ENCODE results near the gene TSKU. TPM values are rescaled to one million over a fixed set of nuclear protein-coding genes. Genes with fewer than 3 reads are reported as not detected.

TSKU gene
- polyA plus RNA-seq, 3 donors = not detected

DNA sequence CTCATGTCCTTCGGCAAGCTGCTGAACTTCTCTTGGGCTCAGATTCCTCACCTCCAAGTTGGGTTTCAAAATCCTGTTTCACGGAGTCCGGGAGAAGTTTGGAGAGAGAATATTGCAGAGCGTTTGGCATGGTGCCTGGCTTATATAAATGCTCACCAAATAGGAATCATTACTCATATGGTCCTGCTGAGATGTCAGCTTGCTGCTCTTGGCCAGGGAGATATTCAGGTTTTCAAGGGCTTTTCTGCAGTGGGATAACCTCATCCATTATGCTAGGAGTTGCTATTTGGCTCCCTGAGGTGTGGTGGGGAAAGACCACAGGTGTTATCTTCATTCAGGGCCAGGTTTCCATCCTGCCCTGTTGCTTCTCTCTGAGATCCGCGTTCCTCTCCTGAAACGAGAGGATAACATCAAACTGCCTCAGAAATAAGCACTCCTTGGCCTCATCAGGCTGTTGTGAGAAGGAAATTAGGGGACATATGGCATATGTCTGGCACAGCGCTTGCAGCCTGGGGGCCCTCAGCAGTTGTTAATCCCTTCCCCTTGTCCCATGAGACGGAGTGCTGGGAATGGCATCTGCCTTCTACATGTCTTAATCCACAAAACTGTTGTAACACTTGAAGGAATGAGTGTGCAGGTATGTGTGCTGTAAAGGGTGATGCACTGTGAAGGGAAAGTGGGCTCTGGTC, 47.6 kb downstream of the TSKU start:
- peaks cover 25% of the 10 kb centered on the region for H3K4me1 Mint-ChIP-seq
- H2AFZ ChIP-seq (ENCODE audit: insufficient read depth, low read depth, low read length, poor library complexity, severe bottlenecking) = no peak overlapping the region

DNA sequence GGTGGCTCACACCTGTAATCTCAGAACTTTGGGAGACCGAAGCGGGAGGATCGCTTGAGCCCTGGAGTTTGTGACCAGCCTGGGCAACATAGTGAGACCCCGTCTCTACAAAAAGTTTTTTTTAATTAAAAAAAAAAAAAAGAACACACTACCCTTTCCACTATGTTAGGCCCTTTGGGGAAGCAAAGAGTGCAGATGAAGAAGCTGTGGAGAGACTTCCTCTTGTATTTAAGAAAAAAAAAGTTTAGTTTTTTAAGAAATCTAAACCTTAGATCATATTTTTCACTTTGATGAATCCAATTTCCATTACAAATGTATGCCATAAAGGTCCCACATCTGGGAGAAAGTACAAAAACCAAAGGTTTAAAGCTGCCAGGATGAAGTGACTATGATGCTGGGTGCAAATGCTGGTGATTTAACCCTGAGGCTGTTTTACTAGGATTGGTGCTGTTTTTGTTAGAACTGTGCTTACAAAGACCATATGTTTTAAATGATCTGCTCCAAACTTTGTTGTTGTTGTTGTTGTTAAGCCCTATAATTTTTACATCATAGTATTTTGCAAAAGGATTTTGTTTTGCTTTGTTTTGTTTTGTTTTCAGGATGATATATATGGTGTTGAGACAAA, 48.6 kb downstream of the TSKU start:
- H3K27ac Mint-ChIP-seq = peak overlapping the region in 1 of 7 donors; percentile 31
- Histone ChIP-seq H4K20me1 (ENCODE audit: insufficient read depth, low read length) (no peaks in the 10 kb centered on the region), H3K27ac (ENCODE audit: low read depth in 1 of 2, low read length in 2 of 2) (no peak overlapping the region), H3K36me3 (replicated peaks in 1 of 2; ENCODE audit: control insufficient read depth in 1 of 2, insufficient read depth in 2 of 2, low read length in 2 of 2) (no peaks in the 10 kb centered on the region), H3K9ac (ENCODE audit: insufficient read depth, low read length, poor library complexity, severe bottlenecking) (no peak overlapping the region), H3K79me2 (ENCODE audit: insufficient read depth, low read length) (no peaks in the 10 kb centered on the region), H2AFZ (ENCODE audit: insufficient read depth, low read depth, low read length, poor library complexity, severe bottlenecking) (no peak overlapping the region), H3K4me3 (replicated peaks in 1 of 3; ENCODE audit: low read depth in 2 of 3, low read length in 3 of 3) (no peak overlapping the region), H3K9me3 (replicated peaks in 1 of 2; ENCODE audit: control insufficient read depth in 1 of 2, insufficient read depth in 1 of 2, low read length in 2 of 2) (no peaks in the 10 kb centered on the region), H3K4me1 (ENCODE audit: control insufficient read depth in 1 of 2, insufficient read depth in 2 of 2, low read length in 2 of 2) (peaks cover 33 to 35% of the 10 kb centered on the region in 2 donors), H3K4me2 (replicated peaks; ENCODE audit: extremely low read depth, low read length, poor library complexity, severe bottlenecking) (no peak overlapping the region), H3K27me3 (ENCODE audit: control insufficient read depth in 2 of 2, insufficient read depth in 2 of 2, low read length in 2 of 2) (no peaks in the 10 kb centered on the region)
- peaks cover 1 to 2% (median 1%) of the 10 kb centered on the region in 3 donors for H3K27me3 Mint-ChIP-seq (ENCODE audit: low read depth in 3 of 3)
- TF ChIP-seq, protein P1, sequence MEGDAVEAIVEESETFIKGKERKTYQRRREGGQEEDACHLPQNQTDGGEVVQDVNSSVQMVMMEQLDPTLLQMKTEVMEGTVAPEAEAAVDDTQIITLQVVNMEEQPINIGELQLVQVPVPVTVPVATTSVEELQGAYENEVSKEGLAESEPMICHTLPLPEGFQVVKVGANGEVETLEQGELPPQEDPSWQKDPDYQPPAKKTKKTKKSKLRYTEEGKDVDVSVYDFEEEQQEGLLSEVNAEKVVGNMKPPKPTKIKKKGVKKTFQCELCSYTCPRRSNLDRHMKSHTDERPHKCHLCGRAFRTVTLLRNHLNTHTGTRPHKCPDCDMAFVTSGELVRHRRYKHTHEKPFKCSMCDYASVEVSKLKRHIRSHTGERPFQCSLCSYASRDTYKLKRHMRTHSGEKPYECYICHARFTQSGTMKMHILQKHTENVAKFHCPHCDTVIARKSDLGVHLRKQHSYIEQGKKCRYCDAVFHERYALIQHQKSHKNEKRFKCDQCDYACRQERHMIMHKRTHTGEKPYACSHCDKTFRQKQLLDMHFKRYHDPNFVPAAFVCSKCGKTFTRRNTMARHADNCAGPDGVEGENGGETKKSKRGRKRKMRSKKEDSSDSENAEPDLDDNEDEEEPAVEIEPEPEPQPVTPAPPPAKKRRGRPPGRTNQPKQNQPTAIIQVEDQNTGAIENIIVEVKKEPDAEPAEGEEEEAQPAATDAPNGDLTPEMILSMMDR (IDR thresholded peaks at IDR 0.05) = no peak
- H3K4me1 Mint-ChIP-seq = peaks cover 20% of the 10 kb centered on the region
- H3K4me3 Mint-ChIP-seq = no peak overlapping the region
- intact Hi-C loops (cut with micrococcal nuclease) = no loop called here
- no peak for DNase-seq
- peaks cover 0 to 4% (median 0%) of the 10 kb centered on the region in 7 donors for H3K9me3 Mint-ChIP-seq
- H3K36me3 Mint-ChIP-seq = no peaks in the 10 kb centered on the region
- WGBS (ENCODE audit: insufficient coverage) = no CpG with 5 or more reads among the region's 4 CpGs

More for the DNA sequence above, 47.6 kb downstream of the TSKU start:
- Histone ChIP-seq H3K27ac (ENCODE audit: low read depth in 1 of 2, low read length in 2 of 2) (peak overlapping the region in 1 of 2 donors; percentile 14), H3K9ac (ENCODE audit: insufficient read depth, low read length, poor library complexity, severe bottlenecking) (no peak overlapping the region), H3K79me2 (ENCODE audit: insufficient read depth, low read length) (no peaks in the 10 kb centered on the region), H3K4me1 (ENCODE audit: control insufficient read depth in 1 of 2, insufficient read depth in 2 of 2, low read length in 2 of 2) (peaks cover 27 to 32% of the 10 kb centered on the region in 2 donors), H3K4me2 (replicated peaks; ENCODE audit: extremely low read depth, low read length, poor library complexity, severe bottlenecking) (no peak overlapping the region), H3K4me3 (replicated peaks in 1 of 3; ENCODE audit: low read depth in 2 of 3, low read length in 3 of 3) (no peak overlapping the region), H3K9me3 (replicated peaks in 1 of 2; ENCODE audit: control insufficient read depth in 1 of 2, insufficient read depth in 1 of 2, low read length in 2 of 2) (no peaks in the 10 kb centered on the region), H4K20me1 (ENCODE audit: insufficient read depth, low read length) (no peaks in the 10 kb centered on the region), H3K27me3 (ENCODE audit: control insufficient read depth in 2 of 2, insufficient read depth in 2 of 2, low read length in 2 of 2) (no peaks in the 10 kb centered on the region), H3K36me3 (replicated peaks in 1 of 2; ENCODE audit: control insufficient read depth in 1 of 2, insufficient read depth in 2 of 2, low read length in 2 of 2) (no peaks in the 10 kb centered on the region)
- Mint-ChIP-seq H3K9me3 (peaks cover 0 to 4% (median 0%) of the 10 kb centered on the region in 7 donors), H3K36me3 (no peaks in the 10 kb centered on the region), H3K27me3 (ENCODE audit: low read depth in 3 of 3) (peaks cover 1 to 3% (median 2%) of the 10 kb centered on the region in 3 donors), H3K27ac (peak overlapping the region in 3 of 7 donors; percentile 31 to 72 (median 55)), H3K4me3 (peak overlapping the region in 1 of 2 donors; percentile 27)
- TF ChIP-seq, protein P1 (IDR thresholded peaks at IDR 0.05) = no peak
- intact Hi-C loops (cut with micrococcal nuclease) = no loop called here
- WGBS (ENCODE audit: insufficient coverage) = 100% methylated on average over 3 of the region's 9 CpGs
- no peak for DNase-seq

All from CD14-positive monocyte (primary cell).